HG03571 (cell line): ENCODE results near the gene SEMA5A.

ENCODE experiments used
- ATAC-seq: cut with Tn5 transposase; IDR thresholded peaks from one replicate; pipeline ENCODE4 v1.9.1; 2021; ENCODE audit not compliant: unreplicated experiment

SEMA5A gene

GRCh38 chr5:9340085-9340484 is 205.8 kb downstream of the SEMA5A start:
- ATAC-seq, result no peak

GRCh38 chr5:9339206-9339818 is 206.6 kb downstream of the SEMA5A start:
- ATAC-seq, result no peak

GRCh38 chr5:9338796-9339195 is 207.1 kb downstream of the SEMA5A start:
- no peak for ATAC-seq

GRCh38 chr5:9337928-9338595 is 207.8 kb downstream of the SEMA5A start:
- ATAC-seq, result no peak

- ATAC-seq, result no peak
Observed at GRCh38 chr5:9335754-9336495, 209.9 kb downstream of the SEMA5A start.

GRCh38 chr5:9335269-9335668 is 210.6 kb downstream of the SEMA5A start:
- no peak for ATAC-seq

- no peak for ATAC-seq
Observed at GRCh38 chr5:9332026-9332425, 213.8 kb downstream of the SEMA5A start.

GRCh38 chr5:9331372-9331771 is 214.5 kb downstream of the SEMA5A start:
- no peak for ATAC-seq

- ATAC-seq, result no peak
Observed at GRCh38 chr5:9329125-9329524, 216.8 kb downstream of the SEMA5A start.

- ATAC-seq, result no peak
Observed at GRCh38 chr5:9325549-9325948, 220.3 kb downstream of the SEMA5A start.

- no peak for ATAC-seq
Observed at GRCh38 chr5:9324348-9325077, 221.4 kb downstream of the SEMA5A start.

GRCh38 chr5:9320652-9321051 is 225.2 kb downstream of the SEMA5A start:
- no peak for ATAC-seq

- no peak for ATAC-seq
Observed at GRCh38 chr5:9318031-9318430, 227.8 kb downstream of the SEMA5A start.

GRCh38 chr5:9316733-9317132 is 229.1 kb downstream of the SEMA5A start:
- no peak for ATAC-seq

GRCh38 chr5:9316041-9316440 is 229.8 kb downstream of the SEMA5A start:
- no peak for ATAC-seq

GRCh38 chr5:9314558-9314957 is 231.3 kb downstream of the SEMA5A start:
- no peak for ATAC-seq

GRCh38 chr5:9313751-9314150 is 232.1 kb downstream of the SEMA5A start:
- no peak for ATAC-seq

GRCh38 chr5:9307150-9307549 is 238.7 kb downstream of the SEMA5A start:
- ATAC-seq, result no peak

GRCh38 chr5:9302218-9302617 is 243.7 kb downstream of the SEMA5A start:
- no peak for ATAC-seq

GRCh38 chr5:9301200-9301599 is 244.7 kb downstream of the SEMA5A start:
- ATAC-seq, result no peak

GRCh38 chr5:9297134-9297533 is 248.7 kb downstream of the SEMA5A start:
- no peak for ATAC-seq

- ATAC-seq, result no peak
Observed at GRCh38 chr5:9295466-9295801, 250.4 kb downstream of the SEMA5A start.
